GM21515 (cell line): ENCODE measurements around the gene EVI5L.
"Not testable (repeated sequence)": the region's sequence is repeated elsewhere in the genome, so short reads cannot be mapped to it uniquely, and the experiment has no call there.

Source experiments
- ATAC-seq: cut with Tn5 transposase; IDR thresholded peaks from one replicate; pipeline ENCODE4 v1.9.1; 2021; ENCODE audit not compliant: unreplicated experiment

The EVI5L gene

DNA sequence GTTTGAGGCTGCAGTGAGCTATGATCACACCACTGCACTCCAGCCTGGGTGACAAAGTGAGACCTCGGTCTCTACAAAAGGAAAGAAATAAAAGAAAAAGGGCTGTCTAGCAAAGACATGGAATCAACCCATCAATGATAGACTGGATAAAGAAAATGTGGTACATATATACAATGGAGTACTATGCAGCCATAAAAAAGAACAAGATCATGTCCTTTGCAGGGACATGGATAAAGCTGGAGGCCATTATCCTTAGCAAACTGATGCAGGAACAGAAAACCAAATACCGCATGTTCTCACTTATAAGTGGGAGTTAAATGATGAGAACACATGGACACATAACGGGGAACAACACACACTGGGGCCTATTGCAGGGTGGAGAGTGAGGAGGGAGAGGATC is 14.0 kb upstream of the EVI5L start:
- not testable (repeated sequence) for ATAC-seq

- ATAC-seq: no peak
Measured at GRCh38 chr19:7817801-7818200, 12.2 kb upstream of the EVI5L start.

- ATAC-seq: no peak
Measured at GRCh38 chr19:7818806-7819205, 11.2 kb upstream of the EVI5L start.

DNA sequence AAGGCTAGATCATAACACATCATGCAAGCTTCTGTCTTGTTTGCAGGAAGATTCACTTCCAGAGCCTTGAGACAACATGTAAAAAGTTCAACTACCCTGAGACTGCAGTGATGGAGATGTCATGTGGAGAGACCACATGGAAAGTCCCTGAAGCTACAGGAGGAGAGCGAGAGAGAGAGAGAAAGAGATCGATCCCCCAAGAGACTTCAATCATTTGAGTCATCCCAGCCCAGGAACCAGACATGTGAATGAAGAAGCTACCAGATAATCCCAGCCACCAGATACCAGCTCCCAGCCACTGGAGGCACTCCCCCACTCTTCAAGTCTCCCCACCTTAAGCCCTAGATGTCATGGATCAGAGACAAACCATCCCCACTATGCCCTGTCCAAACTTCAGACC is 10.7 kb upstream of the EVI5L start:
- ATAC-seq: no peak

- ATAC-seq: no peak
Measured at GRCh38 chr19:7820588-7820987, 9.4 kb upstream of the EVI5L start.

- ATAC-seq: no peak
Measured at GRCh38 chr19:7822910-7823515, 7.0 kb upstream of the EVI5L start.

GRCh38 chr19:7823686-7824301 is 6.2 kb upstream of the EVI5L start:
- ATAC-seq: no peak

GRCh38 chr19:7829166-7829520 is 875 bp upstream of the EVI5L start:
- no peak for ATAC-seq

- ATAC-seq: no peak
Measured at GRCh38 chr19:7830272-7830771, 304 bp downstream of the EVI5L start.

DNA sequence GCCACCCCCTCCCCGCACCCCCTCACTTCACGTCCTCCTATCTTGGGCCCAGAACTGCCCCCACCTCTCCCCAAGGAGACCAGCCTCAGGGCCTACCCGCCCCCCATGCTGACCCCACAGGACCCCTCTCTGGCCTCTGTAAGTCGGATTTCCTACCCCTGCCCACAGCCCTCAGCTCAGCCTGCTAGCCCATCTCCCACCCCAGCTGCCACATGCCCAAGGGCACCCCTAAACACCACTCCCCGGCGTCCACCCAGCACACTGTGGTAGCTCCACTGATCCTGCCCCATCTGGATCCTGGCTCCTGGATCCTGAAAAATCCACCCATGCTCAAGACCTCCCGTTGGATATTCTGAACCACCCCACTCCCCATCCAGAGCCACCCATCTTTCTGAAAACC is 805 bp downstream of the EVI5L start:
- ATAC-seq: no peak

GRCh38 chr19:7831452-7831851 is 1.4 kb downstream of the EVI5L start:
- no peak for ATAC-seq

DNA sequence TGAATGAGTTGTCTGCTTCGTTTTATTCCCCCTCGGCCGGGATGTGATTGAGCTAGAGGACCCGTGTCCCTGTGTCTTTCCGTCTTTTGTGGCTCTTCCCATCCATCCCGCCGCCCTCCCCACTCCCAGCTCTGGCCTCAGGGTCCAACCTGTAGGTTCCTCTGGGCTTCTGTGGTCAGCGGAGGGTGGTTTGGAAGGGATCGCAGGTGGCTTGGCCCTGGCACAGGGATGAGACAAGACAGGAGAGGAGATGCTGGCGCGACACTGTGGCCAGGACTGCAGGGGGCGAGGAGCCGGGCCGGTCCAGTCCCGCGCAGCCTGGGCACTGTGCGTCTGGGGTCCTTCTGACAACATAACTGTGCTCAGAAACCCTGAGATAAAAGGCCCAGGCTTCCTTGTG is 2.0 kb downstream of the EVI5L start:
- ATAC-seq: no peak

DNA sequence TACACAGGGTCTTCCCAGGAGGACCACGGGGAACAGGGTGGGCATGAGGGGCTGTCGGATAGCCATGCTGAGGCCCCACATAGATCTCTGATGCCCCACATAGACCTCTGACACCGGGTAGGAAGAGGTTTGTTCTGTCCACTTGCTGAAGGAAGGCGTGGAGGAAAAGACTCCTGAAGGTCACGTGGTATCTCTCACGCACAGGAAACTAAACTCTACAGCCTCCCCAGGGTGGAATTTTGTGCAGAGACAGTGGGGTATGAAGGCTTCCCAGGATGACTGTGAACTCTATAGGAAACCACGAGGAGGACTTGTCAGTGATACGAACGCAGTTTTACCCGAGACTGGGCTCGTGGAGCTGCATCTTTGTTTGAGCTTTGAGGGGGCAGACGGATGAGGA is 2.8 kb downstream of the EVI5L start:
- no peak for ATAC-seq

DNA sequence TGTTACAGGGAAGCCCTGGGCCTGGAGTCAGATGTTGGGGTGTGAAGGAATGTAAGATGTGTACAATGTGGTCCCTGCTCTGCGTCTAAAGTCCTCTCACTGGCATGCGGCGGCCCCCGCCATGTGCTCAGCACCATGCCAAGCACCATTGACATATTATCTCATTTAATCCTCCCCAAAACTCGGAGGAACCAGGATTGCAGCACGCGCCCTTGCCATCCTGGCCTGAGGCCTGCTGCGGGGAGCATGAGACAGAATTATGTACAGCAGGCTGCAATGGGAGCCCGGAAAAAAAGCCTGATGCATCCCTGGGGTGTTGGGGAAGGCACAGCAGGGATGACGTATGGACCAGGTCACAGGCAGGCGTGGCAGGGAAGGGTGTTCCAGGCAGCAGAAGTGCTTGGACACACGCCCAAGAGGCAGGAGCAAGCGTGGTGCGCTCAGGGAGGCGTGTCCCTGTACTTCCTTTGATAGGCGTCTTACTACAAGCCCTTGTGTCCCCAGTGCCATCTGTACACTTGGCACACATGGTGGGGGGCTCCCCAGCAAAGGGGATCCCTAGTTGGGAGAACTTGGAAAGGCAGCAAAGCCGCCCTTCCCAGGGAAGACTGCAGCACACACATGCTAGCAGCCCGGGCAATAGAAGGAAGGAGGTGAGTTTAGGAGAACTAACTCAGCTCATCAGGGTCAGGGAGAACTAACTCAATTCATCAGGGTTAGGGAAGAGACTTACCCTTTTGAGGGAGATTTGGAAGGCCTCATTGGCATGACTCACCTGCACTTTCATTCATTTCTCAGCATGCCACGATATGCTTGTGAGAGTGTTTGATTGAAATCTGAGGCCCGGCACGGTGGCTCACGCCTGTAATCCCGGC is 3.4 kb downstream of the EVI5L start:
- ATAC-seq: no peak

- ATAC-seq: no peak
Measured at GRCh38 chr19:7839476-7839875, 9.5 kb downstream of the EVI5L start.

DNA sequence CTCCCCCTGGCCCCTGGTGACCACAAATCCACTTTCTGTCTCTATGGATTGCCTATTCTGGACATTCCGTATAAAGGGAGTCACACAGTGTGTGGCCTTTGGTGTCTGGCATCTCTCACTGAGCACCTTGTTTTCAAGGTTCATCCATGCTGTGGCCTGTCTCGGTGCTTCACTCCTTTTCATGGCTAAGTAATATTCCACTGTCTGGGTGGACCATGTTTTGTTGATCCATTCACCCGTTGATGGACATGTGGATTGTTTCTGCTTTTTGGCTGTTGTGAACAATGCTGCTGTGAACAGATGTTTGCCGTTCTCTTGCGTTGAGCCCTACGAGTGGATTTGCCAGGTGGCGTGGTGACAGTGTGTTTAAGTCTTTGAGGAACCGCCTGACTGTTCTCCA is 10.6 kb downstream of the EVI5L start:
- no peak for ATAC-seq

DNA sequence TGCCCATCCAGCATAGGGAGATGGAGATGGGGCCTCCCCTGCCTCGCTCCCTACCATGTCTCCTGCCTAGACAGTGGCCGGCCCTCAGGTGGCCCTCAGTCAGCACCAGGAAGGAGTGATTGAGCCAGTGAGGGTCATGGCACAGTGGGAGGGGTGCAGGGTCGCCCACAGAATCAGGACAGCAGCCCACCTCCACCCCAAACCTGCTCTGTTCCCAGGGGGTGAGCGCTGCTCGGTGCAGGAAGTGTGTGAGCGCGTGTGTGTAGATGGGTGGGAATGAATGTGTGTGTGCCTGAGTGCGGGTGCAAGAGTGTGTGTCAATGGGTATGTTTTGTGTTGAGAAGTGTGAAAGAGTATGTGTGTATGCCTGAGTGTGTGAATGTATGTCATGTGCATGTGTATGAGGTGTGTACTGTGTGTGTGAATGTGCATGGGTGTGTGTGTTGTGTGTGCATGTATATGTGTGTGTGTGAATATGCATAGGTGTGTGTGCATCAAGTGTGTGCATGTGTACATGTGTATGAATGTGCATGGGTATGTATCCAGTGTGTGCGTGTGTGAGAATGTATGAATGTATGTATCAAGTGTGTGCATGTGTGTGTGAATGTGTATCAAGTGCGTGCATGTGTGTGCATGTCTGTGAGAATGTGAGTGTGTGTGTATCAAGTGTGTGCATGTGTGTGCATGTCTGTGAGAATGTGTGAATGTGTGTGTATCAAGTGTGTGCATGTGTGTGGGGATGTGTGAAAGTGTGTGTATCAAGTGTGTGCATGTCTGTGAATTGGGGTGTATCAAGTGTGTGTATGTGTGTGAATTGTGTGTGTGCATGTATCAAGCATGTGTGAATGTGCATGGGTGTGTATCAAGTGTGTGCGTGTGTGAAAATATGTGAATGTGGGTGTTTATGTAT is 12.0 kb downstream of the EVI5L start:
- ATAC-seq: no peak

DNA sequence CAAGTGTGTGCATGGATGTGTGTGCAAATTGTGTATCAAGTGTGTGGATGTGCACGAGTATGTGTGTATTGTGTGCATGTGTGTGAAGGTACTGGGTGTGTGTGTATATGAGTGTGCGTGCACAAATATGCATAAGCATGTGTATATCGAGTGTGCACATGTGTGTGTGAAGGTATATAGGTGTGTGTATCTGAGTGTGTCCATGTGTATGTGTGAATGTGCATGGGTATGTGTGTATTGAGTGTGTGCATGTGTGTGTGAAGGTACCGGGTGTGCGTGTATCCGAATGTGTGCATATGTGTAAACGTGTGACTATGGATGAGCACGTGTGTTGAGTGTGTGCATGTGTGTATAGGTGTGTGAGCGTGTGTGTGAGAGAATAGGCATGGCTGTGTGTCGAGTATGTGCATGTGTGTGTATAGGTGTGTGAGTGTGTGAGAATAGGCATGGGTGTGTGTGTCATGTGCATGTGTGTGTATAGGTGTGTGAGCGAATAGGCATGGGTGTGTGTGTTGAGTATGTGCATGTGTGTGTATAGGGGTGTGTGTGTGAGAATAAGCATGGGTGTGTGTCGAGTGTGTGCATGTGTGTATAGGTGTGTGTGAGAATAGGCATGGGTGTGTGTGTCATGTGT is 12.8 kb downstream of the EVI5L start:
- no peak for ATAC-seq

GRCh38 chr19:7843521-7843920 is 13.5 kb downstream of the EVI5L start:
- no peak for ATAC-seq

DNA sequence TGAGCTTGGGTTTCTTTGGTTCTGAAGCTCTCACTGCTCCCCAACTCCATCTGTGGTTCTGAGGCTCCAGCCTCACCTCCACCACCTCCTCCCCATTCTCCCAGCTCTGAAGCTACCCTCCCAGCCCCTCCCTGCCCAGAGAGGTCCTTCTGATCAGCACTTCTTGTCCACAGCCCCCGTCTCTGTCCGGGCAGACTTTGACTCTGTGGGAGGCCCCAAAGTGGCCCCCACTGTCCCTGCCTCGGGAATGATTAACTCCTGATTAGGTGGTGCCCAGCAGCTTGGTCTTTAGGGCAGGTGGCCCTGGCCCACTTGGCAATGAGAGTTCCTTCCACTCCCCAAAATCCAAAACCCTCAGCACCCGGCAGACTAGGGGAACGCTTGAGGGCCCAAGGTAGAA is 14.4 kb downstream of the EVI5L start:
- ATAC-seq: no peak

- ATAC-seq: no peak
Measured at GRCh38 chr19:7844951-7845350, 14.9 kb downstream of the EVI5L start.
